OCI-LY7 (cell line): ENCODE data around the gene MAMLD1.

Source experiments
- EZH2phosphoT487 ChIP-seq: fragments of 200-600 bp; sonication (generic); IDR thresholded peaks from 2 replicates; pipeline ENCODE4 v1.6.1; 2018; ENCODE audit warnings: low read depth, borderline replicate concordance, mild to moderate bottlenecking, mixed run types, antibody characterized with exemption, low read length, moderate library complexity, mixed read lengths
- TF ChIP-seq, protein P1 (sequence below): fragments of 200-600 bp; sonication (generic); conservative IDR thresholded peaks from 2 replicates; pipeline ENCODE4 v1.5.1; 2014; ENCODE audit warnings: mild to moderate bottlenecking, antibody characterized with exemption, low read length, moderate library complexity, mixed read lengths

DNA sequence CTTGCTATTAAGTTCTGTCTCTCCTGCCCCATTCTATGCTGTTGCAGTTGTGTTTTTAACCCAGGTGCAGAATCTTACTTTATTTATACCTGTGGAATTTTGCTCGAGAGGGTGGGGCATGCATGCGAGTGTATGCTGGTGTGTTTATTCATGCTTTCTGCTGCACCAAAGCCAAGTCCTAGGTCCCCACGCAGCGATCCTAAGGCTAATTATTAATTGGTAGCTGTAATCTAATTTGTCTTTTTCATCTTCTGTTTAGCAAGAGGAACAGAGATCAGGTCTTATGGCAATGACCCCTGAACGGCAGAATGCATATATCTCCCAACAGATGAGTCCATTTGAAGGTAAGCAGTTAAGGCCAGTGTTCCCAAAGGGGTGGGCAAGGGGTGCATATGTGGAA lies 146.6 kb downstream of the MAMLD1 start:
- TF ChIP-seq, protein P1, sequence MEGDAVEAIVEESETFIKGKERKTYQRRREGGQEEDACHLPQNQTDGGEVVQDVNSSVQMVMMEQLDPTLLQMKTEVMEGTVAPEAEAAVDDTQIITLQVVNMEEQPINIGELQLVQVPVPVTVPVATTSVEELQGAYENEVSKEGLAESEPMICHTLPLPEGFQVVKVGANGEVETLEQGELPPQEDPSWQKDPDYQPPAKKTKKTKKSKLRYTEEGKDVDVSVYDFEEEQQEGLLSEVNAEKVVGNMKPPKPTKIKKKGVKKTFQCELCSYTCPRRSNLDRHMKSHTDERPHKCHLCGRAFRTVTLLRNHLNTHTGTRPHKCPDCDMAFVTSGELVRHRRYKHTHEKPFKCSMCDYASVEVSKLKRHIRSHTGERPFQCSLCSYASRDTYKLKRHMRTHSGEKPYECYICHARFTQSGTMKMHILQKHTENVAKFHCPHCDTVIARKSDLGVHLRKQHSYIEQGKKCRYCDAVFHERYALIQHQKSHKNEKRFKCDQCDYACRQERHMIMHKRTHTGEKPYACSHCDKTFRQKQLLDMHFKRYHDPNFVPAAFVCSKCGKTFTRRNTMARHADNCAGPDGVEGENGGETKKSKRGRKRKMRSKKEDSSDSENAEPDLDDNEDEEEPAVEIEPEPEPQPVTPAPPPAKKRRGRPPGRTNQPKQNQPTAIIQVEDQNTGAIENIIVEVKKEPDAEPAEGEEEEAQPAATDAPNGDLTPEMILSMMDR: no peak
- TF ChIP-seq EZH2phosphoT487: no peak
